Measurements from ENCODE around the gene CCBE1. TPM values are rescaled to one million over a fixed set of nuclear protein-coding genes. Genes with fewer than 3 reads are reported as not detected.

Gene CCBE1
- total RNA-seq, 4 donors from 2014 or later, result 1.5 to 10.9 (median 4.6) TPM

- intact Hi-C loops (cut with DNase I; ENCODE audit: low total_unique reads), result no loop called here
- Histone ChIP-seq H3K4me1 (no peaks in the 10 kb centered on the region), H3K36me3 (no peaks in the 10 kb centered on the region), H3K27ac (no peak overlapping the region), H3K4me3 (no peak overlapping the region), H3K27me3 (no peaks in the 10 kb centered on the region), H3K9me3 (no peaks in the 10 kb centered on the region)
- no peak for DNase-seq
- TF ChIP-seq POLR2A (IDR thresholded peaks at IDR 0.05), result no peak
- TF ChIP-seq CTCF (IDR thresholded peaks at IDR 0.05), result no peak
These were observed 228.4 kb downstream of the CCBE1 start for GRCh38 chr18:59468821-59469220.

- Histone ChIP-seq H3K4me3 (no peak overlapping the region), H3K9me3 (no peaks in the 10 kb centered on the region), H3K27me3 (no peaks in the 10 kb centered on the region), H3K36me3 (no peaks in the 10 kb centered on the region), H3K4me1 (no peaks in the 10 kb centered on the region), H3K27ac (no peak overlapping the region)
- intact Hi-C loops (cut with DNase I; ENCODE audit: low total_unique reads), result no loop called here
- no peak for DNase-seq
- TF ChIP-seq CTCF (IDR thresholded peaks at IDR 0.05), result no peak
These were observed 229.7 kb downstream of the CCBE1 start for GRCh38 chr18:59467497-59467896.

GRCh38 chr18:59466980-59467379 lies 230.2 kb downstream of the CCBE1 start:
- no peak overlapping the region for H3K27ac ChIP-seq
- H3K4me1 ChIP-seq, result no peaks in the 10 kb centered on the region
- H3K27me3 ChIP-seq, result no peaks in the 10 kb centered on the region
- H3K36me3 ChIP-seq, result no peaks in the 10 kb centered on the region
- no peak for DNase-seq
- intact Hi-C loops (cut with DNase I; ENCODE audit: low total_unique reads), result no loop called here
- H3K4me3 ChIP-seq, result no peak overlapping the region
- no peak for TF ChIP-seq CTCF (IDR thresholded peaks at IDR 0.05)
- no peaks in the 10 kb centered on the region for H3K9me3 ChIP-seq

- no peaks in the 10 kb centered on the region for H3K4me1 ChIP-seq
- no peaks in the 10 kb centered on the region for H3K9me3 ChIP-seq
- no peaks in the 10 kb centered on the region for H3K27me3 ChIP-seq
- no peak overlapping the region for H3K27ac ChIP-seq
- no peaks in the 10 kb centered on the region for H3K36me3 ChIP-seq
- intact Hi-C loops (cut with DNase I; ENCODE audit: low total_unique reads), result loop anchor here (5.0 kb wide), 1 partner anchor 358 kb away; no protein-coding TSS in a partner anchor
- no peak for DNase-seq
- TF ChIP-seq POLR2A (IDR thresholded peaks at IDR 0.05) (no peak), CTCF (IDR thresholded peaks at IDR 0.05) (no peak)
- no peak overlapping the region for H3K4me3 ChIP-seq
These were observed 232.7 kb downstream of the CCBE1 start for GRCh38 chr18:59464486-59464885.

- no peak overlapping the region for H3K27ac ChIP-seq
- H3K27me3 ChIP-seq, result no peaks in the 10 kb centered on the region
- H3K4me3 ChIP-seq, result no peak overlapping the region
- no peaks in the 10 kb centered on the region for H3K36me3 ChIP-seq
- intact Hi-C loops (cut with DNase I; ENCODE audit: low total_unique reads), result loop anchor here (5.0 kb wide), 1 partner anchor 361 kb away; no protein-coding TSS in a partner anchor
- DNase-seq, result no peak
- H3K9me3 ChIP-seq, result no peaks in the 10 kb centered on the region
- no peaks in the 10 kb centered on the region for H3K4me1 ChIP-seq
- TF ChIP-seq POLR2A (IDR thresholded peaks at IDR 0.05), result no peak
- TF ChIP-seq CTCF (IDR thresholded peaks at IDR 0.05), result no peak
These were observed 236.1 kb downstream of the CCBE1 start for GRCh38 chr18:59461171-59461570.

Data from uterus (tissue), 4 donors.